HG02981 (cell line): ENCODE data around the gene CTIF.

Source experiments
- ATAC-seq: cut with Tn5 transposase; IDR thresholded peaks from one replicate; pipeline ENCODE4 v1.9.1; 2021; ENCODE audit warnings: mild to moderate bottlenecking, moderate library complexity; ENCODE audit not compliant: unreplicated experiment

CTIF gene

DNA sequence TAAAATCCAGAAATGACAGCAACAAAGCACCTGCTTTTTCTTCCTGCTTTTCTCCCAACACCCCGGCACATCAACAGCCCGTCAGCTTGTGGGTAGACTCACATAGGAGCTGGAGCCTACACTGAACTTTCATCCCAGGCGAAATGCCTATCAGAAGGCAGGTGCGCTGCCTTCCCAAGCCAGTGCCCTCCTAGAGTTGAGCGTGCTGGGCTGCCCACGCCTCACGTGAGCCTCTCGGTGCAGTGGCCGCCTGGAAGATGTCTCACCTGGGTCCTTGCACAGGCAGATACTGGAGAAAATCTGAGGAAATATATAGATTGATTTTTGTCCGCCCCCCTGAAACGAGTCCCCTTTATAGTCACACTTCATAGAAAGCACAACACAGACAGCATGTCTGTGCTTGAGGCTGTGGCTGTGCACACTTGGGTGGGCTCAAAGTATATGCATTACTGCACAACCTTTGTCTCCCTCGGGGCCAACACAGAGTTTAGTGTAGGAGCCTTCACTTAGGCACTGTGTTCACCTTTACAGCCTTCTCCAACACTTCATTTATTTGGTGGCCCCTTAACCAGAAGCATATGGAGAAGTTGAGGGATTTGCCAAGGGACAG, 299.4 kb downstream of the CTIF start:
- ATAC-seq: no peak

DNA sequence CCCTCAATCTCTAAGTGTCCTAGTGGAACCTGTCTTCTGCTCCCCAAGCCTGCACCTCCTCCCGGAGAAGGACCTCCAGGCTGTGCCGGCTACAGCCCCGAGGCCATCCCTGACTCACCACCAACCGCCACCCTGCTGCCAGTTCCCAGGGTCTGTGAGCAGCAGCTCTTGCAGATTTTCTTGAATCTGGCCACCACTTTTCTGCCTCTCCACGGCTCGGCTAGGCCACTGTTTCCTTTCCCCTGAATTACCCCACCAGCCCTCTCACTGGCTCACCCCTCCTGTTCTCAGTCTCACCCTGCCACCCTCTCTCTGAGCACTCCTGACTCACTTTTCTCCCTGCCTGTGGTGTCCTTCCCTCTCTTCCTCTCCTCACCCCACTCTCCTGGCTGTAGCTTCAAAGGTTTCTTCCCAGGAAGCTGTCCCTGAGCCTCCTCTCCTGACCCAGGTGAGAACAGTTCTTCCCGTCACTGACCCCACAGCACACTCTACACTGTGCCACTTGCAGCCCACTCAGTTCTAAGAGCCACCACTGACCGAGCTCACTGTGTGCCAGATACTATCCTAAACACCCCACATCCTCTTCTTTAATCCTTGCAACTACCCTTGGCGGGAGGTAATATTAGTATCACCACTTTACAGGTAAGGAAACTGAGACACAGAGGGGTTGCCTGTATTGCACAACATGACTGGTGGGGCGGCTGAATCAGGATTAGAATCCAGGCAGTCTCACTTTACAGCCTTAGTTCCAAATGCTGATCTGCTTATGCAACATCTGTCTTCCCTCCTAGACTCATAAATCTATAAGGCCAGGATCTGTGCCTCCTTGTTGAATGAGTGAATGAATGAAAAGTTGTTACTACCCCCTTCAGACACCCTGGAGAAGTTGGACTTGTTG, 300.3 kb downstream of the CTIF start:
- no peak for ATAC-seq

DNA sequence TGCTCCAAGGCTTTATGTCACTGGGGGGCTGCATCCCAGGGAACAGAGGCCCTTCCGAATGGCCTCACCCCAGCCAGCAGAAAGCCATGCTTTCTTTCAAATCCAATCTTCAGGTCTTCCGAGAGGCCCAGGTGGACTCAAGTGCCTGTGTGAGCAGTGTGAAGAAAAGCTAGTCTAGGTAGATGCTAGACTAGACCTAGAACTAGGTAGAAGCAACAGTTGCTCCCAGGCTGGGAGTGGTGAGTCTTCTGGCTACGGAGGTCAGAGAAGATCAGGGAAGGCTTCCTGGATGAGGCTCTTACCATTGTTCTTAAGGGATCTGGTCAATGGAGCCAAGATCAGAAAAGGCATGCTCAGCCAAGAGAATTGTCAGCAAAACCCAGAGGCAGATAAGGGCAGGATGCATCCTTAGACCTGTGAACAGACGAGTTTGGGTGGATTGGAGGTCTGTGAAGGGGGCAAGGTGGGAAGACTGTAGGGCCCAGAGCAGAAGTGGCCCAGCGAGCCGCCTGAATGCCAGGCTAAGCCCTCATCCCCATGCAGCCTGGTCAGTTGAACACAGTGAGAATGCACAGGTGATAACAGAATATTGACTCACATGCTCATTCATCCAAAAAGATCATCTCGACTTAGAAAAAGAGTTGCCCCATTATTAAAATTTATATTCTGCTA, 301.1 kb downstream of the CTIF start:
- no peak for ATAC-seq

DNA sequence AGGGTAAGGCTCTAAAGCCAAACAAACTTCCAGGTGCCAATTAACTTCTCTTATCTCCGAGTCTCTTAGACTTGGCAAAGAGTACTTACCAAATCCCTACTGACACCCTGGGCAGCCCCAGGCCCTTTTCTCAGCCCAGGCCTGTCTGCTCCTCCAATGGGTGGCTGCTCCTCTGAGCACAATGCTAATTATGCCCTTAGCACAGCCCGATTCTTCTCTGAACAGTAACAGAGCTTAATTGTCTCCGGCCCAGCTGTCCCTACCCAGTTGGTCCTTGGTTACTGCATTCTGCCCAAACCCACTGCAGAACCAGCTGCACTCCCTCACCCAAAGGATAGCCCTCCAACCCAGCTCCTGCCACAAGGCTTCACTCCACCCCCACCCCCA, 301.7 kb downstream of the CTIF start:
- no peak for ATAC-seq

DNA sequence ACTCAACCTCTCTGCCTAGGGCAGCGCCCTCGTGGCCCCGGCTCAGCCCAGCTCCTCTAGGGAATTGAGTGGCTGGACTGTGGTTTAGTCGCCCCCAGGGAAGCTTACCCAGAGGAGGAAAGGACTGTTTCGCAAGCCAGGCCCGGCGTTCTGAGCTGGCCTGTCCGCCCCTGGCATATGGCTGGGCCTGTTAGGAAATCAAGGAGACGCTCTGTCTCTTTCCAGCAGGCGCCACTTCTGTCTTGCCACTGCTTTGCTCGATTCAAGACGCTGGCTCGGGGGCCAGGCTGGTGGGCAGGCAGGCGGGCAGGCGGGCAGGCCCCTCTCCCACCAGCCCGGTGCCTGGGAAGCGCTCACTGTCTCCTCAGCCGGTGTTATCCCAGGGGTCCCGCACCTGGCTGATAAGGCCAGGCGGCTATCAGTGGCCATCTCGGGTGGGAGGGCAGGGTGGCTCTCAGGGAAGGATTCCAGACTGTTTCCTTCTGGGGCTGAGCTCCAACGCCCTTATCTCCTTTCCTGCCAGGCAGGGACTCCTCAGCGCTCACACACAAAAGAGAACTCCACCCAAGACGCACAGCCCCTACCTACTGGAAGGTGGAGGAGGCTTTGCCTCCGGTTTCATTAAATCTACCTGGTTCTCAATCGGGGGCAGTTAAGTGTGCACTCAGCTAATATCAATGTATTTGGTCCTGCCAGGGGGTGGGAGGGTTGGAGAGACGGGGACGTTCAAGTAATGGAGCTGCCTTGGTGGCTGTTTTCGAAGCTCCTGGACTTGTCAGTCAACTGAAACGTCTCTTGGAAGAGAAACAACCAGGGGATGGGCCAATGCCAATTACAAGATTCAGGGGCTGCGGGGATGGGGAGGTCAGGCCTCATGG, 302.8 kb downstream of the CTIF start:
- ATAC-seq: no peak

DNA sequence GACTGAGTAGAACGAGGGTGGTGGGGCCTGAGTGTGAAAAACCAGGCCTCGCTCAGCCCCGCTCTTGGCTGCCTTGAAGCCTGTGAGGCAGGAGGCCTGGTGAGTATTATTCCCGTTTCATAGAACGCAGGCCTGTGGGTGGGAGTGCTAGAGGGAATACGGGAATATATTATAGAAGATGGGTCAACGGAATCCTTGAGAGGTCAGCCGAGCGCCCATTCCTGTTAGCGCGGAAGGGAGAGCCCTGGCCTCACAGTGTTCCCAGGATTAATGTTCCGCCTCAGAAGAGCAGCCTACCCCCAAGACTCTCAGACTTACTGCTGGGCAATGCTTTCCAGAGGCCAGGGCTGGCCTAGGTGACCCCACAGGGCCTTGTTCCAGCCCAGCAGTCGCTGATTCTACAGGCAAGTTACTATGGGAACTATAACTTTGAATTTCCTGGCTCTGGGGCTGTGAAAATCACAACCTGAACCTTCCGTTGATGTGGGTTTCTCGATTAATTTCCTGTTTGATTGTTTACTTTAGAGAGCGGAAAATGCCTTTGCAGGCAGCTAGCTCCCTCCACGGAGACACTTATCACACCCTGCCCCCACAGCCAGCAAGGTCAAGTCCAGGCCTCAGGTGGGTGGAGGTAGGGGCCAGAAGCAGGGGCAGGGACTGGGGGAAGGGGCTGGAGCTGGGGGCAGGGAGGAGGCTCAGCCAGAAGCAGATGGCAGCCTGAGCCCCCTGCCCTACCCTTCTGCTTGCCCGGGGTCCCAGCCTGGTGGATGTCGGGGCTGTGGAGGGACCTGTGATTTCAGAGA, 303.6 kb downstream of the CTIF start:
- no peak for ATAC-seq

DNA sequence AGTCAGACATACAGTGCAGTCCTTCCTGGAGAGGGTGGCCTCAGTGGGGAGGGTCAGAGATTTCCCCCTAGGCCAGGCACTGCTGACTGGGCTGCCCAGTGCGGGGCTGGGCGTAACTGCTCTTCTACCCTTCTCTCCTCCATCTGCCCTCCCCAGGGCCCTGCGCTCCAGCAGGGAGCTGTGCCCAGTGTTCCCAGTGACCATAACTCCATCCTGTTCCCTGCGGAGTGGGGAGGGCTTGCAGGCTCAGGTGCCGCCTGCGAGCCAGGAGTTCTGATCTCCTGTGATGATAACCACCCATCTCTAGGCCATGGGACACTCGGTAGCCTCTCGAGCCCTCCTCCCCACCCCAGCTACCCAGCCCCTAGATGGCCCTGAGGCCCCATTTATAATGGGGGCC, 304.3 kb downstream of the CTIF start:
- ATAC-seq: no peak

DNA sequence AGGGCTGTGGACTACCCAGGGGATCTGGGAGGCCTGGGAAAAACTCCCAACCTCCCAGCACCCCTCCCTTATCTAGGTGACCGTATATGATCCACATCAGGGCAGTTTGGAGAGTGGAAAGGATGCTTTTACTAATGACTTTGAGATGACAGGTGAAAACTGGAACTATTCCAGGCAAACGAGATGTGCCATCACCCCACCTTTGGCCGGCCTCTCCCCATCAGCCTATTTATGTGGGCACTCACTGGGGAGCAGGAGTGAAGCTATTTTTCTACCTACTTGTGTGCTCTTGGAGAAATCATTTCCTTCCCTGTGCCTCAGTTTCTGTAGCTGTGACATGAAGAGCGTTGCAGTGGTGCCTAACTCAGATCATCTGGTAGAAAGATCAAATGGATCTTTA, 304.8 kb downstream of the CTIF start:
- ATAC-seq: no peak

DNA sequence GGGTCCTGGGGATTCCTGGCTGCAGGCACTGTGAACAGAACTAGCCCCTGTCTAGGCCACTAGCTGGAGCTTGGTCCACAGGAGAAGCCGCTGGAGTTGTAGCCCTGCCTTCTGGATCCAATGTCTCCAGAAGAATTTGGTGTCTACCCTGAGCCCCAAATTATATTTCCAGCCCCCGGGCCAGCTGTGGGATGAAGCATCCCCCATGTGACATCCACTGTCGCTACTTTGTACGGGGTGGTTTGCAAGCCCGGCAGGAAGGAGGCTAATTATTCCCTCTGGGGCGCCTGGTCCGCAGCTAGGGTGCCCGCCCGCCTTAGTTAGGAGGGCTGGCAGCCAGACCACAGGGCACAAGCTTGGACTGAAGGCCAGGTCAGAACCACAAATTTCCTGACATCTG, 305.4 kb downstream of the CTIF start:
- no peak for ATAC-seq

DNA sequence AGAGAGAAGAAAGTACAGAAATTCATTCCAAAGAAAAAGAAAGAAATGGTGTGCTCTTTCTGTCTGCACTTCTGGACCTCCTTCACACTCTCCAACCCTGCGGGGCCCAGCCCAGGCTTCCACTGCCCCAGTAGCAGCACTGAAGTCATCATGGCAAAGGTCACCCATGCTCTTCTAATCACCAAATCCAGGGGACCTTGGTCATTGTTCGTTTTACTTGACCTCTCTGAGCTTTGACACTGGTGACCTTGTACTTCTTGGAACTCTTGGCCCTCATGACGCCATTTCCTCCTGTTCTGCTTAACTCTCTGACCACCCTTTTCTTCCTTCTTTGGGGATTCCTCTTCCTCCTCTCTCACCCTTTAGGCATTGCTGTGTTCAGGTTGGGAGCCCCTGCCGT, 306.3 kb downstream of the CTIF start:
- no peak for ATAC-seq

DNA sequence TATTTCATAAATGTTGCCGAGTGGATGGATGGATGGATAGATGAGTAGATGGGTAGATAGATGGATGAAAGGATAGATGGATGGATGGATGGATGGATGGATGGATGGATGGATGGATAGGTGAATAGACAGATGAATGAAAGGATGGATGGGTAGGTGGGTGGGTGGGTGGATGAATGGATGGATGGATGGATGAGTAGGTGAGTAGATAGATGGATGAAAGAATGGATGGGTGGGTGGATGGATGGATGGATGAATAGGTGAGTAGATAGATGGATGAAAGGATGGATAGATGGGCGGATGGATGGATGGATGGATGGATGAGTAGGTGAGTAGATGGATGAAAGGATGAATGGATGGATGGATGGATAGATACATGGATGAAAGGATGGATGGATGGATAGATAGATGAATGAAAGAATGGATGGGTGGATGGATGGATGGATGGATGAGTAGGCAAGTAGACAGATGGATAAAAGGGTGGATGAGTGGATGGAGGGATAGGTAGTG, 307.6 kb downstream of the CTIF start:
- no peak for ATAC-seq

DNA sequence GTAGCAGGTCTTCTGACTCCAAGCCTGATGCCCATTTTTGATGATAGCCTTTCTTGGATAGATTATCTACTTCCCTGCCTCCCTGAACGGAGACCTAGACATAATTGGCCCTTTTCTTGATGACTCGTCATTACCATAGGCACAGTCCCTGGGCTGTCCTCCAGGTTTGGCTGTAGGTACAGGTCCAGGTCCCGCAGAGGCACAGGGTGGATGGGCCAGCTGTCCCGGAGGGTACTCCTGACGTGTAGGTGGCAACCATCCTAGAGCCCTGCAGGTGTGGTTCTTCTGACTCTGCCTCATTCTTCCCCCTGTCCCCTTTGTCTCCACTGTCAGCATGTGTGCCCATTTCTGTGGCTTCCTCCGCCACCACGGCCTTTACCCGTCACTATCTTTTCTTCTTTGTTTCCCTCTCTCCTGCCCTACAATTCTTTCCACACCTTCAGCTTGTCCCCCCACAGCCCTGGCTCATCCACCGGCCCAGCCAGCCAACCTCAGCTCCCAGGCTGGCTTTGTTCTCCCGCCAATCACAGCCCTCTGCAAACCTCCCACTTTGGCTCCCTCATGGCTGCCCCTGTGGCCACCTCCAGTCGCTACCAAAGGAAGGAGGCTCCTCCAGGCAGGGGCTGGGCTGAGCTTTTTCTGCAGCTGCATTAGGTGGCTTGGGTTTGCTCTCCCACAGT, 309.1 kb downstream of the CTIF start:
- ATAC-seq: no peak

DNA sequence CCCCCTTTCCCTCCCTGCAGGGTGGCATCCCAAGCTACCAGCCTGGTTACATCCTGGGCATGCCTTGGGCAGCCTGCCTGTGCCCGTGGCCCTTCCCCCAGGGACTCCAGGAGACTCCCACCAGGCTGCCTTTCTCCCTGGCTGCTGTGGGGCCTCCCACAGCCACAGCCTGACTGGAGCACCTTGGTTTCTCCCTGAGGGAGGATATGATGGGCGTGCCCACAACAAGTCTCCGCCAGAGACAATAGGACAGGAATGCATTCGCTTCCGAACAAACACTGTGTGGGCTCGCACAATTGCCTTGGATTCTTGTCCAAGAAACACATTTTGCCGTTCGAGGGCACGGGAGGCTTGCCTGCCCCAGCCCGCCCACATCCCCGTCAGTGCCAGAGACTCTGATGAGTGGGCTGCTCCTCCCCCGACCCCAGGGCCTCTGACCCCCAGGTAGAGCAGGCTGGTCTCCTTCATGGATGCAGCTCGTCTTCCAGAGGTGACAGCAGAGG, 309.9 kb downstream of the CTIF start:
- ATAC-seq: no peak

DNA sequence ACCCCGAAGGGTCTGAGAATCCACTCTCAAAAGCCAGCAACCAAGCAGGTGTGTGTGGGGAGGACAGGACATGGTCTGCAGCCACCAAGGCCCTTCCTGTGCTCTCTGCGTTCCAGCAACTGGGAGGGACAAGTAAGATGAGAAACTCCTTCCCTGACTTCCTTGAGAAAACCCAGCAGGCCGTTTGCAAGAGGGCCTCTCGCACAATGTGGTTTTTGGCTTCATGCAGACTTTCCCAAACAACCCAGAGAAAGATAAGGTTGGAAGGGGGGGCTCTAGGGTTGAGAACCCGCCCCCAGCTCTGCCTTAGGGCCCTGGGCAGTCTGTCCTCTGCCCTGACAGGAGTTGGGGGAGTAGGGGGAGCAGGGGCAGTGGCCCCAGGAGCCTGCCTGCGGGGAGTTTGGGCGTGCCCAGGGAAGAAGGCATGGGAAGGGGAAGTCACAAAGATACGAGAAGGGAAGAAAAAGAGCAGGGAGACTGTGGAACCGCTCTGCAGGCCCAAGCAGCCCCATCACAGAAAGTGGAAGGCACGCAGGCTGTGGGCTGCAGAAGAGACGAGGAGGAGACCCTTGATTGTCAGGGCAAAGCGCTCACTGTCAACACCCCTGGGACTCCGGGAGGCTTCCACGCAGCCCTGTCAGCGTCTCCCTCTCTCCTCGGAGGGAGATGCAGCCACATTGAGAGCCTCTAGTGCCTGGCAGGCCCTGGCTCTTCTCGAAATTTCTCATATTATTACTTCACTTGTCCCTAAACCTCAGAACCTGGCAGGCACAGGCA, 312.2 kb downstream of the CTIF start:
- ATAC-seq: no peak

DNA sequence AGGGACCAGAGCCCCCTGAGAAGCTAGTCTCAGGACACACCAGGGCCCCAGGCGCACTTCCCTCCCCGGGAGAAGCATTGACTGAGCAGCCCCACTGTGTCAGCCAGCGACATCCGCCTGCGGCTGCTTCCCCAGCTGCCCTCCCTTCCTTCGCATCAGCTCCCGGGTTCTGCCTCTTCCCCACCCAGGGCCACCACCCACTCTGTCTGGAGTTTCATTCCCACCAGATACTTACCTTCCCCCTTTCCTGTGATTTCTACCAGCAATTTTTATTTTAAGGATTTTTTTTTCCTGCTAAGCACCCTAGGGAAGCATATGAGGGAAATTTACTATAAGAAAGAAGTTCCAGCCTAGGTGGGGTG, 312.7 kb downstream of the CTIF start:
- no peak for ATAC-seq

DNA sequence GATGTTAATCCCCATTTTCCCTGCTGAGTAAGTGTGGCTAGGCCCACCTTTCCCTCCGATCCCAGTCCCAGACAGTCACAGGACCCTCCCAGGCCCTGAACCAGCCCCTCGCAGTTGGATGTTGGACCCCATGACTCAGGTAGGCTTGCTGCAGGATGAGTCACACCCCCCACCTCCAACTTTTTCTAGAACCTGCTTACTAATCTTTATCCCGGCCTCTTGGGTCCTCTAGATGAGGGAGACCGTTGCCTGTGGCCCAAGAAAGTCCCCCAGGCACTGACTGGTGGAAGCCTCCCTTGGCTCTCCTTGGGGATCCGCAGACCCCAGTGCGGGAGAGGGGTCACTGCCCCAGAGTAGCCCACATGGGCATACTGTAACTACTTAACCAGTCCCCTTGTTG, 313.5 kb downstream of the CTIF start:
- ATAC-seq: no peak

DNA sequence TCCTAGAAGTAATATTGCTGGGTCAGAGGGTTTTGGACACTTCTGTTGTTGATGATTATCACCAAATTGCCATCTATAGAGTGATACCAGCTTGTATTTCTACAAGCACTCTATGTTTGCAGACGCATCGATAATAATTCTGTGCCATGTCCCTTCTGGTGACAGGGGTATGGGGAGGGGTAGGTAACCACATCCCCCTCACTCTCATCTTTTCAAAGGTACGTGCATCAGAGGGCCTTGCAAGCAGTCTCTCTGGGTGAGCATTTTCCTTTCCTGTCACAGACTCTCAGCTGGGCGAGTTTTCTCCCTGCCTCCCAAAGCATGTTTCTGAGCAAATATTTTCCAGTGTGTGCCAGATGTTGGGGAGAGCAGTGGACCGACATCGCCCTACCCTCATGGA, 314.0 kb downstream of the CTIF start:
- ATAC-seq: no peak

DNA sequence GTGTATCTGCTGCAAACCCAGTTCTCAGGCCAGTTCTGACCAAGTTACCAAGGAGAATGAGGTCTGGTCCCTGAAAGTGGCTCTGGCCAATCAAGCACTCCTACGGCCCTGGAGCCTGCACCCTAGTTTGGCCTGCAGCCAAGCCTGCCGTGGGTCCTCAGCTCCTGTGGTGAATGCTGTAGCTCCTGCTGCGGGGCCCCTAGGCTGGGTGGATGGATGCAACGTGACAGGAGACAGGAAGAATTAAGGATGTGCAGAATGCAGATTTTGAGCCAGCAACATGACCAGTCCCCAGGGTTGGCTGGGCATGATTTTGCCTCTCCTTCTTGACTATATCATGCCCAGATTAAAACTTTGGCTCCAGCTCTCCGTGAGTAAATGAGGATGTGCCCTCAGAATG, 314.8 kb downstream of the CTIF start:
- ATAC-seq: no peak

DNA sequence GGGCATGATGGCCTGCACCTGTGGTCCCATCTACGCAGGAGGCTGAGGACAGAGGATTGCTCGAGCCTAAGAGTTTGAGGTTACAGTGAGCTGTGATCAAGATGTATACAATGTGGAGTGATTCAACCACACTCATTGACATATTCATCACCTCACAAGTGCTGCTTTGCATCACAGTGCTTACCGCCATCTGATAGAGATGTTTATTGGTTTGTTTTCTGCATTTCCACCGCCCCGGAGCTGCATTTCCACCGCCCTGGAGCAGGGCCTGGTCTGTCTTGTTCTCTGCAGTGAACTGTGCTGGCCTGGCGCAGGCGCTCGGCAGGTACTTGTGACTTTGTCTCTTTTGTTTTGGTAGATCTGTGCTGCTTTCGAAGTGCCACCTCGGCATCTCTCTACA, 315.9 kb downstream of the CTIF start:
- no peak for ATAC-seq
